K562 (cell line): ENCODE data around the gene EPHX1. TPM values are rescaled to one million over a fixed set of nuclear protein-coding genes. Genes with fewer than 3 reads are reported as not detected.
A peak's percentile ranks its signal among the peaks of the same experiment; 100 is the strongest.

ENCODE experiments used
- BRD4 ChIP-seq: fragments of 200-600 bp; sonication (generic); IDR thresholded peaks from 2 replicates; pipeline ENCODE4 v1.6.1; 2017; ENCODE audit warnings: inconsistent platforms
- CBFA2T2 ChIP-seq: fragments of 450-650 bp; conservative IDR thresholded peaks from 2 replicates; pipeline ENCODE4 v1.6.1; 2017; ENCODE audit warnings: mild to moderate bottlenecking
- CBFA2T3 ChIP-seq: fragments of 450-650 bp; IDR thresholded peaks from 2 replicates; pipeline ENCODE4 v1.6.1; 2017
- ERF ChIP-seq: fragments of 450-650 bp; formaldehyde crosslinking; IDR thresholded peaks from 2 replicates; pipeline ENCODE4 v1.4.0; 2020; ENCODE audit warnings: mild to moderate bottlenecking, mixed read lengths
- MAFK ChIP-seq: IDR thresholded peaks from 2 replicates; pipeline ENCODE4 v1.6.1; 2011; ENCODE audit warnings: low read length, improper control_type of control experiment
- MCM3 ChIP-seq: fragments of 450-650 bp; IDR thresholded peaks from 2 replicates; pipeline ENCODE4 v1.6.1; 2016
- NFE2L1 ChIP-seq: fragments of 450-650 bp; IDR thresholded peaks from 2 replicates; pipeline ENCODE4 v1.6.1; 2016; ENCODE audit warnings: missing genetic modification characterization, low read depth, mild to moderate bottlenecking, missing compliant biosample characterization, moderate library complexity, borderline replicate concordance
- NR2C2 ChIP-seq, 2 experiments: fragments of 200-800 bp in 1 of 2; sonication (Bioruptor generic) in 1 of 2; sonication (generic) in 1 of 2; formaldehyde crosslinking in 1 of 2; IDR thresholded peaks; 2 replicates each; pipeline versions ENCODE4 v1.6.1 to v1.8.0; 2016 to 2022; ENCODE audit warnings: mild to moderate bottlenecking in 1 of 2, missing compliant biosample characterization in 1 of 2, missing genetic modification characterization in 1 of 2, missing genetic modification reagents in 1 of 2
- PHF21A ChIP-seq: fragments of 450-650 bp; IDR thresholded peaks from 2 replicates; pipeline ENCODE4 v1.6.1; 2017; ENCODE audit warnings: low read depth, borderline replicate concordance
- POLR3A ChIP-seq: IDR thresholded peaks from 2 replicates; pipeline ENCODE4 v1.6.1; 2011; ENCODE audit warnings: borderline replicate concordance, mild to moderate bottlenecking, moderate library complexity; ENCODE audit not compliant: insufficient read length, insufficient read depth; ENCODE audit errors: extremely low read depth
- SP2 ChIP-seq: IDR thresholded peaks from 2 replicates; pipeline ENCODE4 v1.6.1; 2011; ENCODE audit warnings: mild to moderate bottlenecking, low read depth, low read length, moderate library complexity; ENCODE audit not compliant: poor library complexity, severe bottlenecking; ENCODE audit errors: extremely low read depth
- SPI1 ChIP-seq: IDR thresholded peaks from 2 replicates; pipeline ENCODE4 v1.6.1; 2011; ENCODE audit warnings: low read depth, low read length, control low read depth, borderline replicate concordance
- SREBF1 ChIP-seq: fragments of 150-350 bp; IDR thresholded peaks from 2 replicates; pipeline ENCODE4 v1.6.1; 2014; ENCODE audit warnings: antibody characterized with exemption, low read depth, low read length, borderline replicate concordance
- TAL1 ChIP-seq: fragments of 450-650 bp; IDR thresholded peaks from 2 replicates; pipeline ENCODE4 v1.6.1; 2016; ENCODE audit warnings: mild to moderate bottlenecking
- TCF7 ChIP-seq: sonication (generic); IDR thresholded peaks from 2 replicates; pipeline ENCODE4 v1.6.1; 2016; ENCODE audit warnings: antibody characterized with exemption, borderline replicate concordance
- ZBTB5 ChIP-seq: fragments of 450-650 bp; IDR thresholded peaks from 2 replicates; pipeline ENCODE4 v1.6.1; 2017; ENCODE audit warnings: antibody characterized with exemption
- ZNF644 ChIP-seq: fragments of 200-800 bp; sonication (Bioruptor generic); IDR thresholded peaks from 2 replicates; pipeline ENCODE4 v1.6.1; 2016; ENCODE audit warnings: low read depth, missing genetic modification characterization, missing compliant biosample characterization
- polyA plus RNA-seq, 8 experiments: library from polyadenylated mRNA; depleted of rRNA in 4 of 8; stranded (reverse) in 5 of 8; unstranded in 3 of 8; fragments of >200 nt; fragmentation: Nextera tagmentation in 2 of 8; fragmentation: Illumina TruSeq in 1 of 8; extraction: Ambion mirVana in 2 of 8; extraction: Trizol in 1 of 8; gene quantifications; 2 replicates each; pipeline versions ENCODE4 v1.2.1 to v1.2.3, GENCODE V29; 2011 to 2014; ENCODE audit warnings: inconsistent platforms in 1 of 8, missing spikeins in 1 of 8
- total RNA-seq, 7 experiments: library from RNA; depleted of rRNA in 6 of 7; stranded (reverse); fragments of >200 nt in 6 of 7; fragmentation: Illumina TruSeq in 2 of 7; extraction: Trizol in 2 of 7; gene quantifications; 2 replicates each; pipeline versions ENCODE4 v1.2.1 to v1.2.3, GENCODE V29; 2011 to 2021; ENCODE audit warnings: low replicate concordance in 1 of 7
- TF ChIP-seq, protein P1 (sequence below): sonication (generic); formaldehyde crosslinking; IDR thresholded peaks from 2 replicates; pipeline ENCODE4 v1.8.0; 2023; ENCODE audit warnings: mild to moderate bottlenecking, missing genetic modification reagents
- TF ChIP-seq, protein P2 (sequence below): conservative IDR thresholded peaks from 2 replicates; pipeline ENCODE4 v1.6.1; 2011; ENCODE audit warnings: low read depth, mild to moderate bottlenecking, low read length; ENCODE audit not compliant: control insufficient read depth
- TF ChIP-seq, protein P3 (sequence below), 3 experiments: IDR thresholded peaks in 2 of 3; conservative IDR thresholded peaks in 1 of 3; 2 replicates each; pipeline ENCODE4 v1.5.1; 2011 to 2012; ENCODE audit warnings: low read length in 3 of 3, mild to moderate bottlenecking in 3 of 3, control low read depth in 2 of 3, improper control_type of control experiment in 1 of 3, inconsistent platforms in 1 of 3, low read depth in 1 of 3, mixed read lengths in 1 of 3, moderate library complexity in 1 of 3; ENCODE audit not compliant: insufficient read depth in 2 of 3

The EPHX1 gene
- total and polyA plus RNA-seq, 9 of the 15 experiments (the other 6 are each of a cell fraction or from before 2014, with no cell fraction given), result 0.21 to 27.0 (median 6.7) TPM

DNA sequence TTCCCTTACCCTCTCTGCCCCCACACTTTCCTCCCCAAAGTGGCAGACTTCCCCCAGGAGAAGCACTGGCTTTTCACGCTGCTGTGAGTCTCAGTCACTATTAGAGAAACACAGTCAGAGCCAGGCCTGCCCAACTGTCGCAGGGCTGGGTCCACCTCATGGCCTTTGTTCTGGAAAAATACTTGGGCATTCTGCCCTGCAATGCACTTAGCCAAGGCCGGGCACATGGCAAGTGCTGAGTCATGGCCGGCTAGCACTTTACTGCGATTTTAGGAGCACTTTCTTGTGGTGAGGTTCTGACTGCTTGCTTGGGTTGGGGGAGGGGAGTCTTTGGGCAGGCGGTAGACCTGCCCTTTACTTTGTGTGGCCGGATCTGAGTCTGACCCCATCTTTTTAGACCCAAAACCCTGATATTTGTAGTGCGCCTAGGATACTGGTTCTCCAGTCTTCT is 7.7 kb downstream of the EPHX1 start (continued):
- TF ChIP-seq, protein P1, sequence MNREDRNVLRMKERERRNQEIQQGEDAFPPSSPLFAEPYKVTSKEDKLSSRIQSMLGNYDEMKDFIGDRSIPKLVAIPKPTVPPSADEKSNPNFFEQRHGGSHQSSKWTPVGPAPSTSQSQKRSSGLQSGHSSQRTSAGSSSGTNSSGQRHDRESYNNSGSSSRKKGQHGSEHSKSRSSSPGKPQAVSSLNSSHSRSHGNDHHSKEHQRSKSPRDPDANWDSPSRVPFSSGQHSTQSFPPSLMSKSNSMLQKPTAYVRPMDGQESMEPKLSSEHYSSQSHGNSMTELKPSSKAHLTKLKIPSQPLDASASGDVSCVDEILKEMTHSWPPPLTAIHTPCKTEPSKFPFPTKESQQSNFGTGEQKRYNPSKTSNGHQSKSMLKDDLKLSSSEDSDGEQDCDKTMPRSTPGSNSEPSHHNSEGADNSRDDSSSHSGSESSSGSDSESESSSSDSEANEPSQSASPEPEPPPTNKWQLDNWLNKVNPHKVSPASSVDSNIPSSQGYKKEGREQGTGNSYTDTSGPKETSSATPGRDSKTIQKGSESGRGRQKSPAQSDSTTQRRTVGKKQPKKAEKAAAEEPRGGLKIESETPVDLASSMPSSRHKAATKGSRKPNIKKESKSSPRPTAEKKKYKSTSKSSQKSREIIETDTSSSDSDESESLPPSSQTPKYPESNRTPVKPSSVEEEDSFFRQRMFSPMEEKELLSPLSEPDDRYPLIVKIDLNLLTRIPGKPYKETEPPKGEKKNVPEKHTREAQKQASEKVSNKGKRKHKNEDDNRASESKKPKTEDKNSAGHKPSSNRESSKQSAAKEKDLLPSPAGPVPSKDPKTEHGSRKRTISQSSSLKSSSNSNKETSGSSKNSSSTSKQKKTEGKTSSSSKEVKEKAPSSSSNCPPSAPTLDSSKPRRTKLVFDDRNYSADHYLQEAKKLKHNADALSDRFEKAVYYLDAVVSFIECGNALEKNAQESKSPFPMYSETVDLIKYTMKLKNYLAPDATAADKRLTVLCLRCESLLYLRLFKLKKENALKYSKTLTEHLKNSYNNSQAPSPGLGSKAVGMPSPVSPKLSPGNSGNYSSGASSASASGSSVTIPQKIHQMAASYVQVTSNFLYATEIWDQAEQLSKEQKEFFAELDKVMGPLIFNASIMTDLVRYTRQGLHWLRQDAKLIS (CRISPR knock-in tag), result no peak
- TF ChIP-seq SPI1, result no peak
- TF ChIP-seq CBFA2T3, result no peak
- no peak for TF ChIP-seq POLR3A
- TF ChIP-seq PHF21A, result no peak
- no peak for TF ChIP-seq BRD4
- no peak for TF ChIP-seq NR2C2 (CRISPR knock-in tag; IDR thresholded peaks at IDR 0.05)
- peak; percentile 58; the same call in 1 of the 2 replicates for TF ChIP-seq NR2C2 (tag; IDR thresholded peaks at IDR 0.05)
- TF ChIP-seq ZNF644, result peak; percentile 49; the same call in 1 of the 2 replicates
- peak; percentile 87 for TF ChIP-seq MAFK
- no peak for TF ChIP-seq ZBTB5
- TF ChIP-seq MCM3, result no peak
- TF ChIP-seq TAL1, result no peak
- no peak for TF ChIP-seq SP2
- no peak for TF ChIP-seq CBFA2T2
- no peak for TF ChIP-seq TCF7
- no peak for TF ChIP-seq SREBF1
- TF ChIP-seq ERF (CRISPR knock-in tag), result no peak
- TF ChIP-seq, protein P2, sequence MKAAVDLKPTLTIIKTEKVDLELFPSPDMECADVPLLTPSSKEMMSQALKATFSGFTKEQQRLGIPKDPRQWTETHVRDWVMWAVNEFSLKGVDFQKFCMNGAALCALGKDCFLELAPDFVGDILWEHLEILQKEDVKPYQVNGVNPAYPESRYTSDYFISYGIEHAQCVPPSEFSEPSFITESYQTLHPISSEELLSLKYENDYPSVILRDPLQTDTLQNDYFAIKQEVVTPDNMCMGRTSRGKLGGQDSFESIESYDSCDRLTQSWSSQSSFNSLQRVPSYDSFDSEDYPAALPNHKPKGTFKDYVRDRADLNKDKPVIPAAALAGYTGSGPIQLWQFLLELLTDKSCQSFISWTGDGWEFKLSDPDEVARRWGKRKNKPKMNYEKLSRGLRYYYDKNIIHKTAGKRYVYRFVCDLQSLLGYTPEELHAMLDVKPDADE, result no peak
- TF ChIP-seq NFE2L1 (tag), result peak; percentile 80
- TF ChIP-seq, protein P3, sequence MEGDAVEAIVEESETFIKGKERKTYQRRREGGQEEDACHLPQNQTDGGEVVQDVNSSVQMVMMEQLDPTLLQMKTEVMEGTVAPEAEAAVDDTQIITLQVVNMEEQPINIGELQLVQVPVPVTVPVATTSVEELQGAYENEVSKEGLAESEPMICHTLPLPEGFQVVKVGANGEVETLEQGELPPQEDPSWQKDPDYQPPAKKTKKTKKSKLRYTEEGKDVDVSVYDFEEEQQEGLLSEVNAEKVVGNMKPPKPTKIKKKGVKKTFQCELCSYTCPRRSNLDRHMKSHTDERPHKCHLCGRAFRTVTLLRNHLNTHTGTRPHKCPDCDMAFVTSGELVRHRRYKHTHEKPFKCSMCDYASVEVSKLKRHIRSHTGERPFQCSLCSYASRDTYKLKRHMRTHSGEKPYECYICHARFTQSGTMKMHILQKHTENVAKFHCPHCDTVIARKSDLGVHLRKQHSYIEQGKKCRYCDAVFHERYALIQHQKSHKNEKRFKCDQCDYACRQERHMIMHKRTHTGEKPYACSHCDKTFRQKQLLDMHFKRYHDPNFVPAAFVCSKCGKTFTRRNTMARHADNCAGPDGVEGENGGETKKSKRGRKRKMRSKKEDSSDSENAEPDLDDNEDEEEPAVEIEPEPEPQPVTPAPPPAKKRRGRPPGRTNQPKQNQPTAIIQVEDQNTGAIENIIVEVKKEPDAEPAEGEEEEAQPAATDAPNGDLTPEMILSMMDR (IDR thresholded peaks at IDR 0.05 in 2 of 3, conservative IDR thresholded peaks at IDR 0.05 in 1 of 3; ENCODE audit: insufficient read depth in 2 of 3, low read depth in 1 of 3, low read length in 3 of 3), result no peak
